ENCODE data around the gene SLC41A2. TPM values are rescaled to one million over a fixed set of nuclear protein-coding genes. Genes with fewer than 3 reads are reported as not detected.

Gene SLC41A2
- total and polyA plus RNA-seq, 9 of the 15 experiments (the other 6 are each of a cell fraction or from before 2014, with no cell fraction given) = 0.01 to 0.89 (median 0.16) TPM; not detected in 1

- no peak overlapping the region for H3K27ac ChIP-seq (ENCODE audit: extremely low read depth, low read depth, low read length)
- intact Hi-C loops (cut with micrococcal nuclease) (no loop called here), in situ Hi-C loops (cut with MboI) (no loop called here)
- WGBS (ENCODE audit: insufficient coverage, low coverage, missing lambda C conversion rate) = 2% methylated on average over 5 of the region's 5 CpGs
- no peaks in the 10 kb centered on the region for H3K9me1 ChIP-seq (ENCODE audit: control insufficient read depth, insufficient read depth, low read length)
- peaks cover 9 to 14% of the 10 kb centered on the region in 2 experiments; a peak in 3 of 5 replicates for H3K27me3 ChIP-seq (ENCODE audit: control insufficient read depth in 2 of 2, insufficient read depth in 2 of 2, low read length in 2 of 2)
- no peaks in the 10 kb centered on the region for H3K4me1 ChIP-seq (replicated peaks in 1 of 2; ENCODE audit: control insufficient read depth in 2 of 2, insufficient read depth in 2 of 2, low read length in 2 of 2)
- no peak overlapping the region for H2AFZ ChIP-seq (ENCODE audit: low read depth, low read length)
- H3K4me2 ChIP-seq (ENCODE audit: insufficient read depth, low read length) = no peak overlapping the region
- no peaks in the 10 kb centered on the region for H4K20me1 ChIP-seq (replicated peaks; ENCODE audit: control insufficient read depth, insufficient read depth, low read length)
- no TSS peak for BruUV-seq (replicated peaks)
- no peak overlapping the region for H3K9ac ChIP-seq (ENCODE audit: insufficient read depth in 1 of 2, low read depth in 2 of 2, low read length in 2 of 2)
- no peaks in the 10 kb centered on the region for H3K79me2 ChIP-seq (ENCODE audit: control insufficient read depth, insufficient read depth, low read length)
- ChIA-PET POLR2A (interaction anchor here (0.6 to 0.7 kb wide), 2 partner anchors 29 to 237 kb away, joined by 3 read pairs; no protein-coding TSS in a partner anchor), CTCF (ENCODE audit: low intra/inter-chr PET ratio) (no interaction called here)
- DNase-seq (ENCODE audit: extremely low read depth in 1 of 4, low spot score in 3 of 4) (no peak), FAIRE-seq (no peak), ATAC-seq (no peak)
- H3K36me3 ChIP-seq (ENCODE audit: control insufficient read depth, insufficient read depth, low read length) = no peaks in the 10 kb centered on the region
- H3K4me3 ChIP-seq = no peak overlapping the region
- no peaks in the 10 kb centered on the region for H3K9me3 ChIP-seq (replicated peaks; ENCODE audit: control insufficient read depth, insufficient read depth, low read depth, low read length)
- TF ChIP-seq MTA3 (IDR thresholded peaks at IDR 0.05; ENCODE audit: borderline replicate concordance) (no peak), FOXJ2 (tag; IDR thresholded peaks at IDR 0.05) (no peak), NFIX (CRISPR knock-in tag; IDR thresholded peaks at IDR 0.05; ENCODE audit: low read depth) (no peak), E2F3 (CRISPR knock-in tag; IDR thresholded peaks at IDR 0.05) (no peak), POLR2AphosphoS5 (IDR thresholded peaks at IDR 0.05; ENCODE audit: control insufficient read depth, insufficient read depth, low read depth, low read length) (no peak), CSDE1 (IDR thresholded peaks at IDR 0.05) (no peak), EZH2 (IDR thresholded peaks at IDR 0.05; ENCODE audit: borderline replicate concordance, low read depth, low read length) (no peak), JUND (IDR thresholded peaks at IDR 0.05; ENCODE audit: borderline replicate concordance, low read depth, low read length) (no peak), JUND (tag; IDR thresholded peaks at IDR 0.05; ENCODE audit: borderline replicate concordance, low read depth, low read length) (no peak), CBX5 (IDR thresholded peaks at IDR 0.05; ENCODE audit: borderline replicate concordance, low read depth) (no peak), MAFF (IDR thresholded peaks at IDR 0.05; ENCODE audit: low read length) (no peak), ZFP30 (CRISPR knock-in tag; IDR thresholded peaks at IDR 0.05; ENCODE audit: borderline replicate concordance) (no peak), GMEB1 (CRISPR knock-in tag; IDR thresholded peaks at IDR 0.05) (no peak), ETV6 (IDR thresholded peaks at IDR 0.05; ENCODE audit: borderline replicate concordance in 1 of 2, low read depth in 2 of 2, low read length in 1 of 2) (no peak), ETV6 (CRISPR knock-in tag; IDR thresholded peaks at IDR 0.05; ENCODE audit: borderline replicate concordance) (no peak), BRF1 (IDR thresholded peaks at IDR 0.05; ENCODE audit: borderline replicate concordance, extremely low read depth, insufficient read length) (no peak), ZNF444 (CRISPR knock-in tag; IDR thresholded peaks at IDR 0.05) (no peak), HOMEZ (CRISPR knock-in tag; IDR thresholded peaks at IDR 0.05) (no peak)
Observed at GRCh38 chr12:104971306-104971705, 13.2 kb upstream of the SLC41A2 start.

Data from K562 (cell line).